Measurements from ENCODE around the gene ADAMTS13. TPM values are rescaled to one million over a fixed set of nuclear protein-coding genes. Genes with fewer than 3 reads are reported as not detected.

The ADAMTS13 gene
- total and polyA plus RNA-seq, 9 of the 15 experiments (the other 6 are each of a cell fraction or from before 2014, with no cell fraction given), result 0.03 to 0.20 (median 0.04) TPM; not detected in 4

- no peak for TF ChIP-seq MEF2A (IDR thresholded peaks at IDR 0.05; ENCODE audit: control insufficient read depth, low read depth, low read length)
- no peak for TF ChIP-seq ZNF121 (CRISPR knock-in tag; conservative IDR thresholded peaks at IDR 0.05)
- TF ChIP-seq ZNF324 (CRISPR knock-in tag; IDR thresholded peaks at IDR 0.05), result no peak
- no peak for TF ChIP-seq MAZ (CRISPR knock-in tag; conservative IDR thresholded peaks at IDR 0.05 in 1 of 2, IDR thresholded peaks at IDR 0.05 in 1 of 2)
- no peak for TF ChIP-seq SAFB (IDR thresholded peaks at IDR 0.05; ENCODE audit: borderline replicate concordance, low read depth, low read length)
- TF ChIP-seq KLF16 (IDR thresholded peaks at IDR 0.05), result no peak
- TF ChIP-seq CCNT2 (IDR thresholded peaks at IDR 0.05; ENCODE audit: borderline replicate concordance, extremely low read depth, insufficient read length, low read depth, low read length), result no peak
- no peak for TF ChIP-seq E2F5 (CRISPR knock-in tag; IDR thresholded peaks at IDR 0.05)
- no peak for TF ChIP-seq HDAC1 (IDR thresholded peaks at IDR 0.05)
- no peak for TF ChIP-seq HCFC1 (IDR thresholded peaks at IDR 0.05; ENCODE audit: low read depth, low read length)
- no peak for TF ChIP-seq RBM14 (IDR thresholded peaks at IDR 0.05; ENCODE audit: borderline replicate concordance, insufficient read depth, low read depth, low read length)
- TF ChIP-seq TBL1XR1 (IDR thresholded peaks at IDR 0.05; ENCODE audit: low read length in 2 of 2), result no peak
- no peak for TF ChIP-seq HDAC2 (IDR thresholded peaks at IDR 0.05)
- no peak for TF ChIP-seq NR2C1 (IDR thresholded peaks at IDR 0.05)
- TF ChIP-seq NR2C1 (tag; IDR thresholded peaks at IDR 0.05), result no peak
- H2AFZ ChIP-seq (ENCODE audit: low read depth, low read length), result no peak overlapping the region
- H3K9me1 ChIP-seq (ENCODE audit: control insufficient read depth, insufficient read depth, low read length), result no peaks in the 10 kb centered on the region
- FAIRE-seq, result no peak
- peaks cover 4 to 29% of the 10 kb centered on the region in 2 experiments; a peak in 2 of 5 replicates for H3K4me1 ChIP-seq (replicated peaks in 1 of 2; ENCODE audit: control insufficient read depth in 2 of 2, insufficient read depth in 2 of 2, low read length in 2 of 2)
- H3K9ac ChIP-seq (ENCODE audit: insufficient read depth in 1 of 2, low read depth in 2 of 2, low read length in 2 of 2), result no peak overlapping the region; a peak in 1 of 4 replicates
- H3K9me3 ChIP-seq (replicated peaks; ENCODE audit: control insufficient read depth, insufficient read depth, low read depth, low read length), result no peaks in the 10 kb centered on the region
- H3K27ac ChIP-seq (ENCODE audit: extremely low read depth, low read depth, low read length), result no peak overlapping the region
- ChIA-PET CTCF (ENCODE audit: low intra/inter-chr PET ratio) (interaction anchor here (0.5 kb wide), 1 partner anchor 703 kb away, joined by 3 read pairs; no protein-coding TSS in a partner anchor), POLR2A (no interaction called here)
- no peaks in the 10 kb centered on the region for H3K36me3 ChIP-seq (ENCODE audit: control insufficient read depth, insufficient read depth, low read length)
- H3K4me2 ChIP-seq (ENCODE audit: insufficient read depth, low read length), result no peak overlapping the region
- H3K27me3 ChIP-seq (ENCODE audit: control insufficient read depth in 2 of 2, insufficient read depth in 2 of 2, low read length in 2 of 2), result peaks cover 25 to 46% of the 10 kb centered on the region in 2 experiments
- in situ Hi-C loops (cut with MboI), result no loop called here
- no peak for ATAC-seq
- no peak overlapping the region for H3K4me3 ChIP-seq
- H4K20me1 ChIP-seq (replicated peaks; ENCODE audit: control insufficient read depth, insufficient read depth, low read length), result no peaks in the 10 kb centered on the region
- no TSS peak for BruUV-seq (replicated peaks)
- H3K79me2 ChIP-seq (ENCODE audit: control insufficient read depth, insufficient read depth, low read length), result no peaks in the 10 kb centered on the region
- WGBS (ENCODE audit: insufficient coverage, low coverage, missing lambda C conversion rate), result 44% methylated on average over 9 of the region's 18 CpGs
- intact Hi-C loops (cut with micrococcal nuclease), result no loop called here
- no peak for DNase-seq (ENCODE audit: extremely low read depth in 1 of 4, low spot score in 3 of 4)
These were observed 7.0 kb downstream of the ADAMTS13 start for GRCh38 chr9:133429214-133429613.
